ENCODE data around the gene LDLRAD4. TPM values are rescaled to one million over a fixed set of nuclear protein-coding genes. Genes with fewer than 3 reads are reported as not detected.

Gene LDLRAD4
- total RNA-seq, 1 donor, result under 0.01 TPM

DNA sequence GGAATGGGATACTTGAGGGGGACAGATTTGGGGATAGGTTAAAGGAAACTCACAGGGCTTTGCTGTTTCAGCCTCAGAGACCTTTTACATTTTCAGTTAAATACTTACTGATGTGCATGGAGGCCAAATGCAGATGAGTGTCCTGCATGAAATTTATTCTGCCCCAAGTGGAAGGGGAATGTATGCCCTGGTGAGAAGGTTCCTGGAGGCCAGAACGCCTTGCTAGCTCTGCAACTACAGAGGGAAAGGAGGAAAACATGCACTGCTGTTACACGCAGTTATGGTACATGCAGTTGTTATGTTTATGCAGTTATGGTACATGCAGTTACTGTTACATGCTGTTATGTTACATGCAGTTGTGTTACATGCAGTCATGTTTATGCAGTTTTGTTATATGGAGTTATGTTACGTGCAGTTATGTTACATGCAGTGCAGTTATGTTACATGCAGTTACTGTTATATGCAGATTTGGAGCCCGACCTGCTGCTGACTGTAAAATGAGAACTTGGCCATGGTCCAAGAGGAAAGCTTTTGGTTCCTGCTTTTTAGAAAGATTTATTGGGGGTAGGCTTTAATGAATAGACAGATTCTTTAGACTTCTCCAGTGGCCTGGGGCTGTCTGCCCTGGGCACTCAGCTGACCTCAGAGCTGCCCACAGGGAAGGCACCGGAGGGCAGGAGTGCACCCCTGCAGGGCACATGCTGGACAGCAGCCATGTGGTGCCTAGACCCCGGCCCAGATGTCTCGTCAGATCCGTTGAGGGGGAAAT is 84.1 kb downstream of the LDLRAD4 start:
- Histone ChIP-seq H3K4me2 (ENCODE audit: insufficient read depth, low read length) (no peak overlapping the region), H3K36me3 (ENCODE audit: insufficient read depth, low read length) (no peaks in the 10 kb centered on the region), H2AFZ (ENCODE audit: low read length) (no peak overlapping the region), H3K9me3 (ENCODE audit: low read depth, low read length) (no peaks in the 10 kb centered on the region), H3K4me3 (ENCODE audit: insufficient read depth, low read length) (no peak overlapping the region), H3K4me1 (ENCODE audit: insufficient read depth, low read length) (no peaks in the 10 kb centered on the region), H3K27me3 (ENCODE audit: insufficient read depth, low read length) (no peaks in the 10 kb centered on the region), H3K79me2 (ENCODE audit: insufficient read depth, low read length) (no peaks in the 10 kb centered on the region), H3K27ac (ENCODE audit: low read depth, low read length) (no peak overlapping the region), H4K20me1 (ENCODE audit: insufficient read depth, low read length) (no peaks in the 10 kb centered on the region)
- TF ChIP-seq, protein P1, sequence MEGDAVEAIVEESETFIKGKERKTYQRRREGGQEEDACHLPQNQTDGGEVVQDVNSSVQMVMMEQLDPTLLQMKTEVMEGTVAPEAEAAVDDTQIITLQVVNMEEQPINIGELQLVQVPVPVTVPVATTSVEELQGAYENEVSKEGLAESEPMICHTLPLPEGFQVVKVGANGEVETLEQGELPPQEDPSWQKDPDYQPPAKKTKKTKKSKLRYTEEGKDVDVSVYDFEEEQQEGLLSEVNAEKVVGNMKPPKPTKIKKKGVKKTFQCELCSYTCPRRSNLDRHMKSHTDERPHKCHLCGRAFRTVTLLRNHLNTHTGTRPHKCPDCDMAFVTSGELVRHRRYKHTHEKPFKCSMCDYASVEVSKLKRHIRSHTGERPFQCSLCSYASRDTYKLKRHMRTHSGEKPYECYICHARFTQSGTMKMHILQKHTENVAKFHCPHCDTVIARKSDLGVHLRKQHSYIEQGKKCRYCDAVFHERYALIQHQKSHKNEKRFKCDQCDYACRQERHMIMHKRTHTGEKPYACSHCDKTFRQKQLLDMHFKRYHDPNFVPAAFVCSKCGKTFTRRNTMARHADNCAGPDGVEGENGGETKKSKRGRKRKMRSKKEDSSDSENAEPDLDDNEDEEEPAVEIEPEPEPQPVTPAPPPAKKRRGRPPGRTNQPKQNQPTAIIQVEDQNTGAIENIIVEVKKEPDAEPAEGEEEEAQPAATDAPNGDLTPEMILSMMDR (IDR thresholded peaks at IDR 0.05; ENCODE audit: extremely low read depth, low read depth, low read length), result no peak
- no peak for DNase-seq (ENCODE audit: insufficient read length, low spot score, missing footprints)

DNA sequence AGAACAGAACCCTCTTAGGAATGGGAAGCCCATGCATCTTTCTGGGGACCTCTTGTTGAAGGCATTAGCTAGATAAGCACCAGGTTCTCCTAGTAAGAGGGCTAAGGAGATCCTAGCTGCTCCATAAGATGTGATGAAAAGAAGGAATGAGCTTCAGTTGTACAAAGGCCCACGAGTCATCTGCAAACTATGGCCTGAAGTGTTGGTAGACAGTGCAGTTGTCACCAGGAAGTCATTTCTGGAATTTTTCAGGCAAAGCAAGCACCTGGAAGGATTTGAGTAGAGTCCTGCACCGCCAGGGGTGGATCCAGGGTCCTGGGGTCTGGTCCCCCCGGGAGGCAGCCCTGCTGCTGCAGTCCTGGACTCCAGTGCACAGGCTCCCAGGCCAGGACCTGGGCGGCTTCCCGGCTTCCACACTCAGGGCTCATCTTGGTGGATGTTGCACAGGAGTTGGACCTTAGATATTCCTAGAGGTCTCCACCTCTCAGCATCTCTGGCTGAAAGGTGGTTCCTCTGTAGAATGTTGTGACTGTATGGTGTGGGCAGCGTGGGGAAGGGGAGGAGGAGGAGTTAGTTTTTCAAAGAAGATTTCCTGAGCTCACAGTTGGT is 85.3 kb downstream of the LDLRAD4 start:
- no peak overlapping the region for H3K4me2 ChIP-seq (ENCODE audit: insufficient read depth, low read length)
- no peak for DNase-seq (ENCODE audit: insufficient read length, low spot score, missing footprints)
- no peak overlapping the region for H2AFZ ChIP-seq (ENCODE audit: low read length)
- H3K27ac ChIP-seq (ENCODE audit: low read depth, low read length), result no peak overlapping the region
- no peaks in the 10 kb centered on the region for H3K9me3 ChIP-seq (ENCODE audit: low read depth, low read length)
- TF ChIP-seq, protein P1 (IDR thresholded peaks at IDR 0.05; ENCODE audit: extremely low read depth, low read depth, low read length), result no peak
- no peaks in the 10 kb centered on the region for H3K36me3 ChIP-seq (ENCODE audit: insufficient read depth, low read length)
- no peaks in the 10 kb centered on the region for H4K20me1 ChIP-seq (ENCODE audit: insufficient read depth, low read length)
- no peaks in the 10 kb centered on the region for H3K27me3 ChIP-seq (ENCODE audit: insufficient read depth, low read length)
- no peaks in the 10 kb centered on the region for H3K4me1 ChIP-seq (ENCODE audit: insufficient read depth, low read length)
- no peaks in the 10 kb centered on the region for H3K79me2 ChIP-seq (ENCODE audit: insufficient read depth, low read length)
- no peak overlapping the region for H3K4me3 ChIP-seq (ENCODE audit: insufficient read depth, low read length)

DNA sequence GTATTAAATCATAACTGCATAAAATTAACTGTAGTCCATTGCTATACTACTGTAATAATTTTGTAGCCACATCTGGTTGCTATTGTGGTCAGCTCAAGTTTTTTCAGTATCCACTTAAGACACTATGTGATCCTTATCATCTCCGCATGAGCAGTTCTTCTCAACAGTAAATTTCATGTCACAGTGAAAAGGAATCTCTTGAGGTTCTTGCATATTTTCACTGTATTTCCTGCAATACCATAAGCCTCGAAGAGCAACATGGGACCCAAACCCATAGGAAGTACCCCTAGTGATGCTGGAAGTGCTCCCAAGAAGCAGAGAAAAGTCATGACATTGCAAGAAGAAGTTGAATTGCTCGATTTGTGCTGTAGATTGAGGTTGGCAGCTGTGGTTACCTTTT is 86.7 kb downstream of the LDLRAD4 start:
- Histone ChIP-seq H3K27ac (ENCODE audit: low read depth, low read length) (no peak overlapping the region), H3K36me3 (ENCODE audit: insufficient read depth, low read length) (no peaks in the 10 kb centered on the region), H3K27me3 (ENCODE audit: insufficient read depth, low read length) (no peaks in the 10 kb centered on the region), H2AFZ (ENCODE audit: low read length) (no peak overlapping the region), H4K20me1 (ENCODE audit: insufficient read depth, low read length) (no peaks in the 10 kb centered on the region), H3K9me3 (ENCODE audit: low read depth, low read length) (no peaks in the 10 kb centered on the region), H3K4me3 (ENCODE audit: insufficient read depth, low read length) (no peak overlapping the region), H3K4me2 (ENCODE audit: insufficient read depth, low read length) (no peak overlapping the region), H3K79me2 (ENCODE audit: insufficient read depth, low read length) (no peaks in the 10 kb centered on the region), H3K4me1 (ENCODE audit: insufficient read depth, low read length) (no peaks in the 10 kb centered on the region)
- no peak for DNase-seq (ENCODE audit: insufficient read length, low spot score, missing footprints)
- TF ChIP-seq, protein P1 (IDR thresholded peaks at IDR 0.05; ENCODE audit: extremely low read depth, low read depth, low read length), result no peak

DNA sequence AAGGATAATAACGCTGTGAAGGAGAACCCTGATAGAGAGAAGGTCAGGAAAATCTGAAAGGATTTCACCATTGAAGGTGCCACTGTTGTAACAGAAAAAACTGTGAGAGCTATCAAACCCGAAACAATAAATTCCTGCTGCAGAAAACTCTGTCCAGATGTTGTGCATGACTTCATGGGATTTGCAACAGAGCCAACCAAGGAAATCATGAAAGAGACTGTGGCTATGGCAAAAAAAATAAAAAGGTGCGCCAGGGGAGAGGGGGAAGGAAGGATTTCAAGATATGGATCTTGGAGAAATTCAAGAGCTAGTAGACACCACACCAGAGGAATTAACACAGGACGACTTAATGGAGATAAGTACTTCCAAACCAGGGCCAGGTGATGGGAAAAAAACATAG is 88.0 kb downstream of the LDLRAD4 start:
- H3K4me1 ChIP-seq (ENCODE audit: insufficient read depth, low read length), result no peaks in the 10 kb centered on the region
- no peak overlapping the region for H3K4me2 ChIP-seq (ENCODE audit: insufficient read depth, low read length)
- no peak overlapping the region for H2AFZ ChIP-seq (ENCODE audit: low read length)
- H3K27me3 ChIP-seq (ENCODE audit: insufficient read depth, low read length), result no peaks in the 10 kb centered on the region
- no peaks in the 10 kb centered on the region for H3K36me3 ChIP-seq (ENCODE audit: insufficient read depth, low read length)
- no peak overlapping the region for H3K4me3 ChIP-seq (ENCODE audit: insufficient read depth, low read length)
- H4K20me1 ChIP-seq (ENCODE audit: insufficient read depth, low read length), result no peaks in the 10 kb centered on the region
- no peaks in the 10 kb centered on the region for H3K79me2 ChIP-seq (ENCODE audit: insufficient read depth, low read length)
- DNase-seq (ENCODE audit: insufficient read length, low spot score, missing footprints), result no peak
- no peak overlapping the region for H3K27ac ChIP-seq (ENCODE audit: low read depth, low read length)
- TF ChIP-seq, protein P1 (IDR thresholded peaks at IDR 0.05; ENCODE audit: extremely low read depth, low read depth, low read length), result no peak
- no peaks in the 10 kb centered on the region for H3K9me3 ChIP-seq (ENCODE audit: low read depth, low read length)
